K562 (cell line): ENCODE data around the gene JUP. TPM values are rescaled to one million over a fixed set of nuclear protein-coding genes. Genes with fewer than 3 reads are reported as not detected.

Experiments
- CCNT2 ChIP-seq: IDR thresholded peaks from 2 replicates; pipeline ENCODE4 v1.6.1; 2011; ENCODE audit warnings: borderline replicate concordance, low read depth, mild to moderate bottlenecking, moderate library complexity, mixed read lengths, low read length; ENCODE audit not compliant: insufficient read length; ENCODE audit errors: extremely low read depth
- CHD1 ChIP-seq: fragments of 200-600 bp; sonication (generic); IDR thresholded peaks from one replicate; pipeline ENCODE4 v1.6.1; 2012; ENCODE audit warnings: mild to moderate bottlenecking, moderate library complexity, low read length, inconsistent platforms
- DLX4 ChIP-seq: fragments of 250-450 bp; sonication (Bioruptor Pico); IDR thresholded peaks from 2 replicates; pipeline ENCODE4 v1.6.1; 2021; ENCODE audit warnings: mild to moderate bottlenecking
- GTF2F1 ChIP-seq: IDR thresholded peaks from 2 replicates; pipeline ENCODE4 v1.6.1; 2011; ENCODE audit warnings: low read depth, low read length, improper control_type of control experiment
- HMG20B ChIP-seq: fragments of 250-450 bp; sonication (Bioruptor Pico); IDR thresholded peaks from 2 replicates; pipeline ENCODE4 v1.5.0; 2021; ENCODE audit warnings: mild to moderate bottlenecking
- KDM5B ChIP-seq: fragments of 200-600 bp; sonication (generic); IDR thresholded peaks from 2 replicates; pipeline ENCODE4 v1.6.1; 2012; ENCODE audit warnings: low read depth, mild to moderate bottlenecking, moderate library complexity, low read length, control low read depth, inconsistent platforms; ENCODE audit not compliant: insufficient replicate concordance
- MEF2A ChIP-seq: IDR thresholded peaks from 2 replicates; pipeline ENCODE4 v1.6.1; 2011; ENCODE audit warnings: low read depth, mild to moderate bottlenecking, low read length, moderate library complexity; ENCODE audit not compliant: control insufficient read depth
- PRPF4 ChIP-seq: fragments of 200-400 bp; formaldehyde crosslinking; IDR thresholded peaks from one replicate; pipeline ENCODE4 v1.6.1; 2017; ENCODE audit warnings: low read length, low read depth, mild to moderate bottlenecking; ENCODE audit not compliant: insufficient read depth, poor library complexity, severe bottlenecking
- RBM39 ChIP-seq: fragments of 200-400 bp; formaldehyde crosslinking; optimal IDR thresholded peaks from 2 replicates; pipeline ENCODE3; 2018; ENCODE audit warnings: low read depth, low read length
- RREB1 ChIP-seq: fragments of 250-450 bp; sonication (Bioruptor Pico); IDR thresholded peaks from 2 replicates; pipeline ENCODE4 v1.4.0; 2020
- SAFB2 ChIP-seq: fragments of 200-400 bp; formaldehyde crosslinking; IDR thresholded peaks from 2 replicates; pipeline ENCODE4 v1.6.1; 2018; ENCODE audit warnings: borderline replicate concordance, low read length, low read depth, moderate library complexity; ENCODE audit not compliant: severe bottlenecking
- SRSF9 ChIP-seq: fragments of 200-400 bp; formaldehyde crosslinking; IDR thresholded peaks from 2 replicates; pipeline ENCODE4 v1.6.1; 2017; ENCODE audit warnings: low read depth, low read length, borderline replicate concordance
- TAF1 ChIP-seq: IDR thresholded peaks from 2 replicates; pipeline ENCODE4 v1.6.1; 2011; ENCODE audit warnings: mild to moderate bottlenecking, low read length, moderate library complexity; ENCODE audit not compliant: insufficient read depth, control insufficient read depth, severe bottlenecking; ENCODE audit errors: extremely low read depth
- ZBTB17 ChIP-seq: fragments of 450-650 bp; formaldehyde crosslinking; IDR thresholded peaks from 2 replicates; pipeline ENCODE4 v1.4.0; 2020; ENCODE audit warnings: mild to moderate bottlenecking
- ZFP1 ChIP-seq: fragments of 450-650 bp; formaldehyde crosslinking; IDR thresholded peaks from 2 replicates; pipeline ENCODE4 v1.4.0; 2020; ENCODE audit warnings: mild to moderate bottlenecking, mixed read lengths
- ZFP36 ChIP-seq: fragments of 150-350 bp; IDR thresholded peaks from 2 replicates; pipeline ENCODE4 v1.6.1; 2018; ENCODE audit warnings: low read length, low read depth; ENCODE audit not compliant: partially characterized antibody
- ZNF175 ChIP-seq: fragments of 200-800 bp; sonication (Bioruptor generic); IDR thresholded peaks from 2 replicates; pipeline ENCODE4 v1.6.1; 2016; ENCODE audit warnings: low read depth, mild to moderate bottlenecking, missing genetic modification characterization, missing compliant biosample characterization
- ZNF384 ChIP-seq: IDR thresholded peaks from 2 replicates; pipeline ENCODE4 v1.6.1; 2012; ENCODE audit warnings: low read depth, low read length, improper control_type of control experiment
- ZNF512 ChIP-seq: IDR thresholded peaks from 2 replicates; pipeline ENCODE4 v1.6.1; 2016; ENCODE audit warnings: missing genetic modification characterization, missing compliant biosample characterization
- ZZZ3 ChIP-seq: fragments of 450-650 bp; IDR thresholded peaks from 2 replicates; pipeline ENCODE4 v1.6.1; 2016; ENCODE audit warnings: antibody characterized with exemption, mild to moderate bottlenecking, moderate library complexity
- polyA plus RNA-seq, 8 experiments: library from polyadenylated mRNA; depleted of rRNA in 4 of 8; stranded (reverse) in 5 of 8; unstranded in 3 of 8; fragments of >200 nt; fragmentation: Nextera tagmentation in 2 of 8; fragmentation: Illumina TruSeq in 1 of 8; extraction: Ambion mirVana in 2 of 8; extraction: Trizol in 1 of 8; gene quantifications; 2 replicates each; pipeline versions ENCODE4 v1.2.1 to v1.2.3, GENCODE V29; 2011 to 2014; ENCODE audit warnings: inconsistent platforms in 1 of 8, missing spikeins in 1 of 8
- total RNA-seq, 7 experiments: library from RNA; depleted of rRNA in 6 of 7; stranded (reverse); fragments of >200 nt in 6 of 7; fragmentation: Illumina TruSeq in 2 of 7; extraction: Trizol in 2 of 7; gene quantifications; 2 replicates each; pipeline versions ENCODE4 v1.2.1 to v1.2.3, GENCODE V29; 2011 to 2021; ENCODE audit warnings: low replicate concordance in 1 of 7

JUP gene
- total and polyA plus RNA-seq, 9 of the 15 experiments (the other 6 are each of a cell fraction or from before 2014, with no cell fraction given) = 6.4 to 177 (median 31.2) TPM

GRCh38 chr17:41786227-41787020 lies at the start of gene JUP (continued):
- TF ChIP-seq ZNF175 (no peak), RREB1 (CRISPR knock-in tag) (no peak), PRPF4 (no peak), GTF2F1 (no peak), ZFP36 (no peak), ZBTB17 (CRISPR knock-in tag) (peak; percentile 74), SRSF9 (no peak), DLX4 (no peak), ZZZ3 (no peak), CCNT2 (peak; percentile 36), HMG20B (CRISPR knock-in tag) (no peak), TAF1 (peak; percentile 83), MEF2A (no peak), ZNF512 (tag) (no peak), ZFP1 (CRISPR knock-in tag) (no peak), RBM39 (no peak), KDM5B (peak; percentile 81), SAFB2 (no peak), CHD1 (peak; percentile 41), ZNF384 (no peak)
